Measurements from ENCODE around the gene NTM. TPM values are rescaled to one million over a fixed set of nuclear protein-coding genes. Genes with fewer than 3 reads are reported as not detected.

NTM gene
- total and polyA plus RNA-seq, 2 of the 8 experiments (the other 6 are each of a cell fraction or from before 2014, with no cell fraction given) = 13.4 to 20.0 TPM

DNA sequence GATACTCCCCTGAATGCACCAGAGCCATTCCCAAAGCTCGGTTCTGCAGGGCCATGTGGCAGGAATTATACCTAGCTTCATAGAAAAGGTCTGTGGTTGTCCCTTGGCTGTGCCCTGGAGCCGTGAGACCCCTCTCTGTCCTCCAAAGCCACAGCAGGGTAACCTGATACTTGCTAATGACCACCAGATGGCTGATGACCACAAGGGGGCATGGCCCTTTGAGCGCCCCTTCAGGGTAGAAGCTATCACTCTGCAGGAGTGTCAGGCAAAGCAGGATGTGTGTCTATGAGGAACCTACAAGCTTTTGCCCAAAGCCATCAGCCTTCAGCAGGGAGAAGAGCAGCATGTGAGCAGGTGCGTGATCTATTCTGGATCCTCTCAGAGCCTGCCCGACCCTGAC is 95.3 kb downstream of the NTM start:
- Histone ChIP-seq H4K8ac (ENCODE audit: extremely low read depth, insufficient read depth, low read length) (no peak overlapping the region), H2BK120ac (replicated peaks; ENCODE audit: low read depth, low read length) (no peak overlapping the region), H2BK20ac (ENCODE audit: low read length) (no peak overlapping the region), H3K4me3 (ENCODE audit: extremely low read depth in 1 of 4, insufficient read depth in 2 of 4, low read depth in 3 of 4, low read length in 4 of 4) (no peak overlapping the region), H2BK12ac (ENCODE audit: low read depth, low read length) (no peak overlapping the region), H4K5ac (ENCODE audit: insufficient read length, low read depth, low read length) (no peak overlapping the region), H2BK15ac (ENCODE audit: low read length) (no peak overlapping the region), H3K56ac (replicated peaks; ENCODE audit: insufficient read length, low read depth, low read length) (no peak overlapping the region), H3K9ac (replicated peaks in 1 of 4; ENCODE audit: extremely low read depth in 1 of 4, low read depth in 3 of 4, low read length in 3 of 4) (no peak overlapping the region), H2BK5ac (ENCODE audit: low read depth, low read length) (no peak overlapping the region), H3K14ac (ENCODE audit: insufficient read length) (no peak overlapping the region), H3K18ac (ENCODE audit: extremely low read depth, low read length) (no peak overlapping the region), H4K91ac (replicated peaks; ENCODE audit: insufficient read length, low read length) (no peak overlapping the region), H3K27ac (ENCODE audit: low read depth, low read length) (no peak overlapping the region), H3K36me3 (ENCODE audit: control insufficient read depth in 2 of 4, insufficient read depth in 4 of 4, low read length in 3 of 4) (no peaks in the 10 kb centered on the region), H3K4me1 (replicated peaks in 1 of 4; ENCODE audit: control insufficient read depth in 3 of 4, insufficient read depth in 4 of 4, low read length in 3 of 4) (peaks cover 2 to 3% (median 2%) of the 10 kb centered on the region in 4 experiments; a peak in 4 of 7 replicates), H3K23ac (ENCODE audit: insufficient read length) (no peak overlapping the region), H2AK5ac (ENCODE audit: low read depth, low read length) (no peak overlapping the region), H3K27me3 (replicated peaks in 1 of 4; ENCODE audit: control insufficient read depth in 3 of 4, extremely low read depth in 1 of 4, insufficient read depth in 3 of 4, low read length in 3 of 4) (no peaks in the 10 kb centered on the region), H4K20me1 (replicated peaks in 1 of 2; ENCODE audit: control insufficient read depth in 1 of 2, insufficient read depth in 2 of 2, low read length in 2 of 2) (no peaks in the 10 kb centered on the region), H3K79me1 (ENCODE audit: low read depth, low read length) (no peaks in the 10 kb centered on the region), H3K23me2 (ENCODE audit: low read depth, low read length) (no peaks in the 10 kb centered on the region), H3K4ac (replicated peaks; ENCODE audit: insufficient read length, low read depth, low read length) (no peak overlapping the region), H3K79me2 (ENCODE audit: control insufficient read depth in 1 of 2, insufficient read depth in 2 of 2, low read length in 2 of 2) (no peaks in the 10 kb centered on the region; a peak in 1 of 4 replicates), H3K4me2 (ENCODE audit: insufficient read depth in 1 of 2, low read depth in 2 of 2, low read length in 2 of 2) (no peak overlapping the region), H2AFZ (ENCODE audit: low read length) (no peak overlapping the region), H3K9me3 (ENCODE audit: insufficient read depth in 2 of 2, low read depth in 1 of 2, low read length in 1 of 2) (no peaks in the 10 kb centered on the region)
- CTCF ChIA-PET (ENCODE audit: partially characterized antibody) = interaction anchor here (0.6 to 9.5 kb wide), 42 partner anchors 10 to 412 kb away, joined by 3 to 149 read pairs (median 5); no protein-coding TSS in a partner anchor
- 46% methylated on average over 5 of the region's 5 CpGs; no CpG with 5 or more reads in 1 of the 2 experiments for WGBS, 2 experiments (ENCODE audit: extremely low coverage in 1 of 2, insufficient coverage in 1 of 2, insufficient read length in 1 of 2, insufficient replicate concordance in 2 of 2, low coverage in 1 of 2, low lambda C conversion rate in 2 of 2, missing lambda C conversion rate in 1 of 2)
- peak; percentile 58 to 73 for TF ChIP-seq RAD21 (IDR thresholded peaks at IDR 0.05 in 1 of 2, conservative IDR thresholded peaks at IDR 0.05 in 1 of 2; ENCODE audit: low read depth in 2 of 2, low read length in 2 of 2)
- TF ChIP-seq, protein P1, sequence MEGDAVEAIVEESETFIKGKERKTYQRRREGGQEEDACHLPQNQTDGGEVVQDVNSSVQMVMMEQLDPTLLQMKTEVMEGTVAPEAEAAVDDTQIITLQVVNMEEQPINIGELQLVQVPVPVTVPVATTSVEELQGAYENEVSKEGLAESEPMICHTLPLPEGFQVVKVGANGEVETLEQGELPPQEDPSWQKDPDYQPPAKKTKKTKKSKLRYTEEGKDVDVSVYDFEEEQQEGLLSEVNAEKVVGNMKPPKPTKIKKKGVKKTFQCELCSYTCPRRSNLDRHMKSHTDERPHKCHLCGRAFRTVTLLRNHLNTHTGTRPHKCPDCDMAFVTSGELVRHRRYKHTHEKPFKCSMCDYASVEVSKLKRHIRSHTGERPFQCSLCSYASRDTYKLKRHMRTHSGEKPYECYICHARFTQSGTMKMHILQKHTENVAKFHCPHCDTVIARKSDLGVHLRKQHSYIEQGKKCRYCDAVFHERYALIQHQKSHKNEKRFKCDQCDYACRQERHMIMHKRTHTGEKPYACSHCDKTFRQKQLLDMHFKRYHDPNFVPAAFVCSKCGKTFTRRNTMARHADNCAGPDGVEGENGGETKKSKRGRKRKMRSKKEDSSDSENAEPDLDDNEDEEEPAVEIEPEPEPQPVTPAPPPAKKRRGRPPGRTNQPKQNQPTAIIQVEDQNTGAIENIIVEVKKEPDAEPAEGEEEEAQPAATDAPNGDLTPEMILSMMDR (IDR thresholded peaks at IDR 0.05; ENCODE audit: control extremely low read depth in 1 of 3, insufficient read depth in 1 of 3, low read depth in 1 of 3, low read length in 3 of 3) = peak; percentile 75 to 99 (median 84)
- peak in 1 of 2 experiments; percentile 69; a peak in 1 of 4 replicates for TF ChIP-seq SIN3A (conservative IDR thresholded peaks at IDR 0.05 in 1 of 2, IDR thresholded peaks at IDR 0.05 in 1 of 2; ENCODE audit: low read depth in 1 of 2, low read length in 2 of 2)
- no peak for TF ChIP-seq CHD1 (IDR thresholded peaks at IDR 0.05; ENCODE audit: low read depth, low read length)
- peak; percentile 38 to 74 for DNase-seq (ENCODE audit: low read depth in 1 of 2, low spot score in 2 of 2)
- POLR2A ChIA-PET (ENCODE audit: partially characterized antibody) = no interaction called here
- peak; percentile 94 for FAIRE-seq
